GM12878 (cell line): ENCODE data around the gene SAP25. TPM values are rescaled to one million over a fixed set of nuclear protein-coding genes. Genes with fewer than 3 reads are reported as not detected.

Experiments used
- ASH2L ChIP-seq: fragments of 300-600, 200-600 bp; sonication (generic); IDR thresholded peaks from 2 replicates; pipeline ENCODE4 v1.6.1; 2017; ENCODE audit warnings: low read depth, mild to moderate bottlenecking, borderline replicate concordance
- CBX5 ChIP-seq: sonication (generic); IDR thresholded peaks from 2 replicates; pipeline ENCODE4 v1.6.1; 2016; ENCODE audit warnings: low read depth, moderate library complexity, mild to moderate bottlenecking, inconsistent platforms
- CEBPB ChIP-seq, 2 experiments: fragments of 150-350 bp in 1 of 2; IDR thresholded peaks; 2 replicates each; pipeline ENCODE4 v1.6.1; 2012 to 2014; ENCODE audit warnings: low read depth in 2 of 2, low read length in 2 of 2, borderline replicate concordance in 1 of 2, inconsistent platforms in 1 of 2
- CHD2 ChIP-seq: IDR thresholded peaks from 2 replicates; pipeline ENCODE4 v1.6.1; 2011; ENCODE audit warnings: low read depth, low read length, improper control_type of control experiment, borderline replicate concordance
- CREB1 ChIP-seq: IDR thresholded peaks from 2 replicates; pipeline ENCODE4 v1.6.1; 2012; ENCODE audit warnings: low read depth, mild to moderate bottlenecking, inconsistent platforms
- DPF2 ChIP-seq: fragments of 450-650 bp; IDR thresholded peaks from 2 replicates; pipeline ENCODE4 v1.6.1; 2017; ENCODE audit warnings: mild to moderate bottlenecking
- EED ChIP-seq: sonication (generic); IDR thresholded peaks from 2 replicates; pipeline ENCODE4 v1.6.1; 2016; ENCODE audit warnings: antibody characterized with exemption, low read depth
- KLF5 ChIP-seq: fragments of 450-650 bp; IDR thresholded peaks from 2 replicates; pipeline ENCODE4 v1.6.1; 2014; ENCODE audit warnings: mild to moderate bottlenecking; ENCODE audit not compliant: partially characterized antibody
- MTA2 ChIP-seq: fragments of 450-650 bp; IDR thresholded peaks from 2 replicates; pipeline ENCODE4 v1.6.1; 2016; ENCODE audit warnings: low read depth, mild to moderate bottlenecking, moderate library complexity
- MYB ChIP-seq: fragments of 150-350 bp; IDR thresholded peaks from 2 replicates; pipeline ENCODE4 v1.6.1; 2014; ENCODE audit warnings: mild to moderate bottlenecking, low read depth, low read length, borderline replicate concordance
- NBN ChIP-seq: fragments of 450-650 bp; IDR thresholded peaks from 2 replicates; pipeline ENCODE4 v1.6.1; 2016
- NFYB ChIP-seq: IDR thresholded peaks from 2 replicates; pipeline ENCODE4 v1.6.1; 2011; ENCODE audit warnings: low read depth, mild to moderate bottlenecking, low read length, improper control_type of control experiment, moderate library complexity; ENCODE audit not compliant: insufficient read depth
- PAX8 ChIP-seq: fragments of 450-650 bp; IDR thresholded peaks from 2 replicates; pipeline ENCODE4 v1.6.1; 2017; ENCODE audit warnings: mild to moderate bottlenecking, moderate library complexity
- RUNX3 ChIP-seq: IDR thresholded peaks from 2 replicates; pipeline ENCODE4 v1.6.1; 2012; ENCODE audit warnings: low read length, inconsistent platforms
- SMC3 ChIP-seq: IDR thresholded peaks from 2 replicates; pipeline ENCODE4 v1.6.1; 2011; ENCODE audit warnings: low read length, improper control_type of control experiment, borderline replicate concordance
- SREBF1 ChIP-seq: IDR thresholded peaks from 2 replicates; pipeline ENCODE4 v1.6.1; 2012; ENCODE audit warnings: mild to moderate bottlenecking, low read length
- STAT3 ChIP-seq: IDR thresholded peaks from 2 replicates; pipeline ENCODE4 v1.6.1; 2011; ENCODE audit warnings: low read depth, low read length, improper control_type of control experiment
- SUPT20H ChIP-seq: IDR thresholded peaks from 2 replicates; pipeline ENCODE4 v1.6.1; 2011; ENCODE audit warnings: low read depth, mild to moderate bottlenecking, low read length, moderate library complexity, borderline replicate concordance; ENCODE audit not compliant: control insufficient read depth
- polyA plus RNA-seq, 11 experiments: library from polyadenylated mRNA; depleted of rRNA in 4 of 11; unstranded in 6 of 11; stranded (reverse) in 5 of 11; fragments of >200 nt; fragmentation: Nextera tagmentation in 4 of 11; fragmentation: Illumina TruSeq in 1 of 11; extraction: Ambion mirVana in 4 of 11; extraction: Trizol in 1 of 11; gene quantifications; 1 replicate in 1 of 11; 2 replicates in 10 of 11; pipeline versions ENCODE4 v1.2.1 to v1.2.3, GENCODE V29; 2011 to 2016; ENCODE audit warnings: inconsistent platforms in 2 of 11, missing spikeins in 2 of 11, low read depth in 1 of 11
- total RNA-seq, 4 experiments: library from RNA; depleted of rRNA in 3 of 4; stranded (reverse); fragments of >200 nt in 3 of 4; fragmentation: Illumina TruSeq in 1 of 4; extraction: Trizol in 1 of 4; gene quantifications; 2 replicates each; pipeline versions ENCODE4 v1.2.1 to v1.2.3, GENCODE V29; 2013 to 2021
- TF ChIP-seq, protein P1 (sequence below): IDR thresholded peaks from 2 replicates; pipeline ENCODE4 v1.6.1; 2012; ENCODE audit warnings: low read depth, low read length, improper control_type of control experiment
- TF ChIP-seq, protein P2 (sequence below): fragments of 450-650 bp; IDR thresholded peaks from 2 replicates; pipeline ENCODE4 v1.6.1; 2017; ENCODE audit warnings: mild to moderate bottlenecking, moderate library complexity
- TF ChIP-seq, protein P3 (sequence below): fragments of 450-650 bp; IDR thresholded peaks from 2 replicates; pipeline ENCODE4 v1.6.1; 2017; ENCODE audit warnings: mild to moderate bottlenecking, low read depth, inconsistent platforms; ENCODE audit not compliant: poor library complexity, severe bottlenecking

Gene SAP25
- total and polyA plus RNA-seq, 10 of the 15 experiments (the other 5 are each of a cell fraction or from before 2014, with no cell fraction given) = 0.14 to 8.6 (median 1.1) TPM

DNA sequence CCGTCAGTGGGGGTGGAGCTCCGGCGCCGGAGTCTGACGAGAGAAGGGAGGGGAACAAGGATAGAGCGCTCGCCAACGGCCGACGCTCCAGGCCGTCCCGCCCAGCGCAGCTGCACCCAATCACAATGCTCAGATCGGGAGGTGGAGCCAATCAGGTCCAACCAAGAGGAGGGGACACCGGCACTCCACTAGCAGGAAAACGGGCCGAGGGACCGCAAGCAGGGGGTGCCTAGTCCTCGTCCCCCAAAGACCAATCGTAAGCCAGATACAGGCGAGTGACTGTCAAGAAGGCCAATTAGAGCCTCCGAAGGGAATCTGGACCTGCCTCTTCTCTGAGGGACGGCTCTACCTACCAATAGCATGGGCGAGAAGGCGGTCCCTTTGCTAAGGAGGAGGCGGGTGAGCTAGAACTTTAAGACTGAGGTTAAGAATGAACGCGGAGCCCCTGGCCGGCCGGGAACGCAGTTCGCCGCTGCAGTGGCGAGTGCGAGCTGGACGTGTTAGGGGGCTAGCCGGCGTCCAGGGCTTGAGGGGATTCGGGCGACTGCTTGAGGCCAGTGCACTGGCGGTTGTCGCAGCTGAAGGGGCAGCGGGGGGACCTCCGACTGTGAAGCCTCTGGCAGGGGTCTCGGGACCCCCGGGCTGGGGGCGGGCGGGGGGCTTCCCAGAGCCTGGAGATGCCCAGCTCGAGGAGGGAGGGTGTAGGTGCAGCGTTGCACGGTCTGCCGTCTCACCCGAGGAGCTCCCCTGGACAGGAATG, 12.7 kb upstream of the SAP25 start, which contains the start of gene FBXO24 (continued):
- TF ChIP-seq CHD2 (peak; percentile 97), NBN (no peak; the same call in 1 of the 2 replicates), CEBPB (IDR thresholded peaks at IDR 0.05; ENCODE audit: borderline replicate concordance in 1 of 2, low read depth in 2 of 2, low read length in 2 of 2) (no peak), ASH2L (no peak), STAT3 (no peak), MTA2 (no peak), DPF2 (peak; percentile 100), SMC3 (no peak), SREBF1 (peak; percentile 68), CBX5 (no peak), RUNX3 (peak; percentile 82), EED (no peak), NFYB (peak; percentile 95), MYB (no peak), PAX8 (no peak), SUPT20H (no peak), CREB1 (peak; percentile 89), KLF5 (peak; percentile 98)
- TF ChIP-seq, protein P1, sequence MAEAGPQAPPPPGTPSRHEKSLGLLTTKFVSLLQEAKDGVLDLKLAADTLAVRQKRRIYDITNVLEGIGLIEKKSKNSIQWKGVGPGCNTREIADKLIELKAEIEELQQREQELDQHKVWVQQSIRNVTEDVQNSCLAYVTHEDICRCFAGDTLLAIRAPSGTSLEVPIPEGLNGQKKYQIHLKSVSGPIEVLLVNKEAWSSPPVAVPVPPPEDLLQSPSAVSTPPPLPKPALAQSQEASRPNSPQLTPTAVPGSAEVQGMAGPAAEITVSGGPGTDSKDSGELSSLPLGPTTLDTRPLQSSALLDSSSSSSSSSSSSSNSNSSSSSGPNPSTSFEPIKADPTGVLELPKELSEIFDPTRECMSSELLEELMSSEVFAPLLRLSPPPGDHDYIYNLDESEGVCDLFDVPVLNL = no peak
- TF ChIP-seq, protein P2, sequence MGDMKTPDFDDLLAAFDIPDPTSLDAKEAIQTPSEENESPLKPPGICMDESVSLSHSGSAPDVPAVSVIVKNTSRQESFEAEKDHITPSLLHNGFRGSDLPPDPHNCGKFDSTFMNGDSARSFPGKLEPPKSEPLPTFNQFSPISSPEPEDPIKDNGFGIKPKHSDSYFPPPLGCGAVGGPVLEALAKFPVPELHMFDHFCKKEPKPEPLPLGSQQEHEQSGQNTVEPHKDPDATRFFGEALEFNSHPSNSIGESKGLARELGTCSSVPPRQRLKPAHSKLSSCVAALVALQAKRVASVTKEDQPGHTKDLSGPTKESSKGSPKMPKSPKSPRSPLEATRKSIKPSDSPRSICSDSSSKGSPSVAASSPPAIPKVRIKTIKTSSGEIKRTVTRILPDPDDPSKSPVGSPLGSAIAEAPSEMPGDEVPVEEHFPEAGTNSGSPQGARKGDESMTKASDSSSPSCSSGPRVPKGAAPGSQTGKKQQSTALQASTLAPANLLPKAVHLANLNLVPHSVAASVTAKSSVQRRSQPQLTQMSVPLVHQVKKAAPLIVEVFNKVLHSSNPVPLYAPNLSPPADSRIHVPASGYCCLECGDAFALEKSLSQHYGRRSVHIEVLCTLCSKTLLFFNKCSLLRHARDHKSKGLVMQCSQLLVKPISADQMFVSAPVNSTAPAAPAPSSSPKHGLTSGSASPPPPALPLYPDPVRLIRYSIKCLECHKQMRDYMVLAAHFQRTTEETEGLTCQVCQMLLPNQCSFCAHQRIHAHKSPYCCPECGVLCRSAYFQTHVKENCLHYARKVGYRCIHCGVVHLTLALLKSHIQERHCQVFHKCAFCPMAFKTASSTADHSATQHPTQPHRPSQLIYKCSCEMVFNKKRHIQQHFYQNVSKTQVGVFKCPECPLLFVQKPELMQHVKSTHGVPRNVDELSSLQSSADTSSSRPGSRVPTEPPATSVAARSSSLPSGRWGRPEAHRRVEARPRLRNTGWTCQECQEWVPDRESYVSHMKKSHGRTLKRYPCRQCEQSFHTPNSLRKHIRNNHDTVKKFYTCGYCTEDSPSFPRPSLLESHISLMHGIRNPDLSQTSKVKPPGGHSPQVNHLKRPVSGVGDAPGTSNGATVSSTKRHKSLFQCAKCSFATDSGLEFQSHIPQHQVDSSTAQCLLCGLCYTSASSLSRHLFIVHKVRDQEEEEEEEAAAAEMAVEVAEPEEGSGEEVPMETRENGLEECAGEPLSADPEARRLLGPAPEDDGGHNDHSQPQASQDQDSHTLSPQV = no peak
- TF ChIP-seq, protein P3, sequence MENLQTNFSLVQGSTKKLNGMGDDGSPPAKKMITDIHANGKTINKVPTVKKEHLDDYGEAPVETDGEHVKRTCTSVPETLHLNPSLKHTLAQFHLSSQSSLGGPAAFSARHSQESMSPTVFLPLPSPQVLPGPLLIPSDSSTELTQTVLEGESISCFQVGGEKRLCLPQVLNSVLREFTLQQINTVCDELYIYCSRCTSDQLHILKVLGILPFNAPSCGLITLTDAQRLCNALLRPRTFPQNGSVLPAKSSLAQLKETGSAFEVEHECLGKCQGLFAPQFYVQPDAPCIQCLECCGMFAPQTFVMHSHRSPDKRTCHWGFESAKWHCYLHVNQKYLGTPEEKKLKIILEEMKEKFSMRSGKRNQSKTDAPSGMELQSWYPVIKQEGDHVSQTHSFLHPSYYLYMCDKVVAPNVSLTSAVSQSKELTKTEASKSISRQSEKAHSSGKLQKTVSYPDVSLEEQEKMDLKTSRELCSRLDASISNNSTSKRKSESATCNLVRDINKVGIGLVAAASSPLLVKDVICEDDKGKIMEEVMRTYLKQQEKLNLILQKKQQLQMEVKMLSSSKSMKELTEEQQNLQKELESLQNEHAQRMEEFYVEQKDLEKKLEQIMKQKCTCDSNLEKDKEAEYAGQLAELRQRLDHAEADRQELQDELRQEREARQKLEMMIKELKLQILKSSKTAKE = peak; percentile 99
